Measurements from ENCODE around the gene WDR17.

Gene WDR17

DNA sequence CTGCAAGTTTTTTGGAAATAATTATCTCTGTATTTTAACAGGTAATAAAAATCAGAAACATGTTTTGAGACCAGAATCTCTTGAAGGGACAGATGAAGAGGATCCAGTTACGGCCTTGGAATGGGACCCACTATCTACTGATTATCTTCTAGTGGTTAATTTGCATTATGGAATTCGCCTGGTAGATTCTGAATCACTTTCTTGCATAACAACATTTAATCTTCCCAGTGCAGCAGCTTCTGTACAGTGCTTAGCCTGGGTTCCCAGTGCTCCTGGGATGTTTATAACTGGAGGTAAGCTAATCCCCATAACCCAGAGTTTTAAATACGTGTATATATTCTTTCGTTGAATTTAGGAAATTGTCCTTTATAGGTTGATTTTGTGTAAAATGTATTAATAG is 59.4 kb downstream of the WDR17 start:
- no peaks in the 10 kb centered on the region for H3K9me2 ChIP-seq (replicated peaks; ENCODE audit: control insufficient read depth, low read length)
- H3K27me3 ChIP-seq (ENCODE audit: control insufficient read depth, low read length): no peaks in the 10 kb centered on the region
- no peaks in the 10 kb centered on the region for H4K20me1 ChIP-seq (ENCODE audit: control insufficient read depth, insufficient read depth, low read depth, low read length)
- H3K36me3 ChIP-seq (ENCODE audit: control insufficient read depth, low read length): no peaks in the 10 kb centered on the region
- peaks cover 4% of the 10 kb centered on the region; the same call in 1 of the 2 replicates for H3K4me1 ChIP-seq (ENCODE audit: control insufficient read depth, low read length)
- no peaks in the 10 kb centered on the region for H3K79me2 ChIP-seq (ENCODE audit: control insufficient read depth, low read length)
- H3K9me3 ChIP-seq (ENCODE audit: control insufficient read depth, insufficient read depth, low read length): no peaks in the 10 kb centered on the region
- TF ChIP-seq EZH2phosphoT487 (IDR thresholded peaks at IDR 0.05; ENCODE audit: borderline replicate concordance, low read length): no peak
- TF ChIP-seq, protein P1, sequence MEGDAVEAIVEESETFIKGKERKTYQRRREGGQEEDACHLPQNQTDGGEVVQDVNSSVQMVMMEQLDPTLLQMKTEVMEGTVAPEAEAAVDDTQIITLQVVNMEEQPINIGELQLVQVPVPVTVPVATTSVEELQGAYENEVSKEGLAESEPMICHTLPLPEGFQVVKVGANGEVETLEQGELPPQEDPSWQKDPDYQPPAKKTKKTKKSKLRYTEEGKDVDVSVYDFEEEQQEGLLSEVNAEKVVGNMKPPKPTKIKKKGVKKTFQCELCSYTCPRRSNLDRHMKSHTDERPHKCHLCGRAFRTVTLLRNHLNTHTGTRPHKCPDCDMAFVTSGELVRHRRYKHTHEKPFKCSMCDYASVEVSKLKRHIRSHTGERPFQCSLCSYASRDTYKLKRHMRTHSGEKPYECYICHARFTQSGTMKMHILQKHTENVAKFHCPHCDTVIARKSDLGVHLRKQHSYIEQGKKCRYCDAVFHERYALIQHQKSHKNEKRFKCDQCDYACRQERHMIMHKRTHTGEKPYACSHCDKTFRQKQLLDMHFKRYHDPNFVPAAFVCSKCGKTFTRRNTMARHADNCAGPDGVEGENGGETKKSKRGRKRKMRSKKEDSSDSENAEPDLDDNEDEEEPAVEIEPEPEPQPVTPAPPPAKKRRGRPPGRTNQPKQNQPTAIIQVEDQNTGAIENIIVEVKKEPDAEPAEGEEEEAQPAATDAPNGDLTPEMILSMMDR (IDR thresholded peaks at IDR 0.05; ENCODE audit: low read depth, low read length, poor library complexity, severe bottlenecking): no peak
- no peak overlapping the region for H3K27ac ChIP-seq (ENCODE audit: low read depth, low read length)
- no peak overlapping the region for H3K4me3 ChIP-seq (ENCODE audit: low read length)
- H3K4me2 ChIP-seq (ENCODE audit: low read length): no peak overlapping the region
- no peaks in the 10 kb centered on the region for H3F3A ChIP-seq (ENCODE audit: control insufficient read depth, insufficient read depth)

DNA sequence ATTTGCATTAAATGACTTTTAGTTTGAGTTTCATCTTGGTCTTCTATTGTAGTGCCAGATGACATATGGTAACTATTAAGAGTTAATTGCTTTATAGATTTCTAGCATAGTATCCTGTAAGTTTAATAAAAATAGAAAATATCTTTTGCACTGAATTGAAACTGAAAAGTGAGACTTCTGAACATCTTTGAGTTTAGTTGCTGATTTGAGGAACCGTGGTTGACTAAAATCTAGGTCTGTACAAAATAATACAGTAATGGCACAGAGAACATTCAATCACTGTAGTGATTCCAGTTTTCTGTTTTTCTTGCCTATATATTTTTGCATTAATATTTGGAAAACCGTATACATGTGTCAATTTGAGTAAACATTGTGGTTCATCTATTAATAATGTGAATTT is 69.0 kb downstream of the WDR17 start:
- no peak overlapping the region for H3K27ac ChIP-seq (ENCODE audit: low read depth, low read length)
- H3K36me3 ChIP-seq (ENCODE audit: control insufficient read depth, low read length): no peaks in the 10 kb centered on the region
- H3K27me3 ChIP-seq (ENCODE audit: control insufficient read depth, low read length): no peaks in the 10 kb centered on the region
- no peaks in the 10 kb centered on the region for H4K20me1 ChIP-seq (ENCODE audit: control insufficient read depth, insufficient read depth, low read depth, low read length)
- no peaks in the 10 kb centered on the region for H3K4me1 ChIP-seq (ENCODE audit: control insufficient read depth, low read length)
- TF ChIP-seq, protein P1 (IDR thresholded peaks at IDR 0.05; ENCODE audit: low read depth, low read length, poor library complexity, severe bottlenecking): no peak
- no peak overlapping the region for H3K4me2 ChIP-seq (ENCODE audit: low read length)
- H3K4me3 ChIP-seq (ENCODE audit: low read length): no peak overlapping the region
- no peaks in the 10 kb centered on the region for H3K9me2 ChIP-seq (replicated peaks; ENCODE audit: control insufficient read depth, low read length)
- no peaks in the 10 kb centered on the region for H3K9me3 ChIP-seq (ENCODE audit: control insufficient read depth, insufficient read depth, low read length)
- no peaks in the 10 kb centered on the region for H3F3A ChIP-seq (ENCODE audit: control insufficient read depth, insufficient read depth)
- H3K79me2 ChIP-seq (ENCODE audit: control insufficient read depth, low read length): no peaks in the 10 kb centered on the region

DNA sequence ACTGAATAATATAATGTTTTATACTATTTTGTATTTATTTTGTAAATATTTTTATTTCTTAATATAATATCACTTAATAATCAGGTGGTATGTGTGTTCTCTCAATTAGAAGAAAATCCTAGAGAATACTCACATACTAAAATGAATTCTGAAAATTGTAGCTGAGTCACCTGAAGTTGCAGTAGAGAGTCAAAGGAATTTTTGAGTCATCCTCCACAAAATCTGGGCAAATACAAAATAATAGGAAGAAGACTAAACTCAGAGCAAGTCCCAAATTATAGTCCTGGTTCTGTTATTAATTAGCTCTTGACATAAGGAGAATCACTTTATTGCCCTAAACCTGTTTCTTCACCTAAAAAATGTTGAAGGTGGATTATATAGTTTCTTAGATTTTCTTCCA is 72.0 kb downstream of the WDR17 start:
- no peaks in the 10 kb centered on the region for H3K27me3 ChIP-seq (ENCODE audit: control insufficient read depth, low read length)
- no peaks in the 10 kb centered on the region for H3K9me3 ChIP-seq (ENCODE audit: control insufficient read depth, insufficient read depth, low read length)
- no peak overlapping the region for H3K4me2 ChIP-seq (ENCODE audit: low read length)
- no peak overlapping the region for H3K27ac ChIP-seq (ENCODE audit: low read depth, low read length)
- H3K36me3 ChIP-seq (ENCODE audit: control insufficient read depth, low read length): no peaks in the 10 kb centered on the region
- H3F3A ChIP-seq (ENCODE audit: control insufficient read depth, insufficient read depth): no peaks in the 10 kb centered on the region
- H3K4me3 ChIP-seq (ENCODE audit: low read length): no peak overlapping the region
- no peaks in the 10 kb centered on the region for H4K20me1 ChIP-seq (ENCODE audit: control insufficient read depth, insufficient read depth, low read depth, low read length)
- TF ChIP-seq EZH2phosphoT487 (IDR thresholded peaks at IDR 0.05; ENCODE audit: borderline replicate concordance, low read length): no peak
- TF ChIP-seq, protein P1 (IDR thresholded peaks at IDR 0.05; ENCODE audit: low read depth, low read length, poor library complexity, severe bottlenecking): no peak
- H3K4me1 ChIP-seq (ENCODE audit: control insufficient read depth, low read length): no peaks in the 10 kb centered on the region
- H3K79me2 ChIP-seq (ENCODE audit: control insufficient read depth, low read length): no peaks in the 10 kb centered on the region
- no peaks in the 10 kb centered on the region for H3K9me2 ChIP-seq (replicated peaks; ENCODE audit: control insufficient read depth, low read length)

DNA sequence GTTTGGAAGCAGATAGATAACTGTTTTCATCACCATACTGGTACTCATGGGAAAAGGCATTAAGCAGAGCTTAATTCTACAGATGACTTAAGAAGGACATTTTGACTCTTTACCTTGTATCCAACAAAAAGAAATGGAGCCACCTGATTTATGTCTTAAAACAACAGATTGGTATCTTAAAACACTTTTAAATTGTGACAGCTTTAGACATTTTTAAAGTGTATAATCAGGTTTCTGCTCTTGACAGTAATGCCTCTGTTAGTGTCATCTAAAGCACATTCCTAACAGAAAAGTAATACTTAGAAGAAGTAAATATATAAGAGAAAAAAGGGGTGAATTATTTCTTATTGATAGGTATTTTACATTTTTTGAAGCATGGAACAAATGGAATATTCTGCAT is 73.9 kb downstream of the WDR17 start:
- Histone ChIP-seq H3K9me2 (replicated peaks; ENCODE audit: control insufficient read depth, low read length) (no peaks in the 10 kb centered on the region), H3K27me3 (ENCODE audit: control insufficient read depth, low read length) (no peaks in the 10 kb centered on the region), H3K4me2 (ENCODE audit: low read length) (no peak overlapping the region), H3K36me3 (ENCODE audit: control insufficient read depth, low read length) (no peaks in the 10 kb centered on the region), H4K20me1 (ENCODE audit: control insufficient read depth, insufficient read depth, low read depth, low read length) (no peaks in the 10 kb centered on the region), H3K4me3 (ENCODE audit: low read length) (no peak overlapping the region), H3F3A (ENCODE audit: control insufficient read depth, insufficient read depth) (no peaks in the 10 kb centered on the region), H3K9me3 (ENCODE audit: control insufficient read depth, insufficient read depth, low read length) (no peaks in the 10 kb centered on the region), H3K79me2 (ENCODE audit: control insufficient read depth, low read length) (no peaks in the 10 kb centered on the region), H3K4me1 (ENCODE audit: control insufficient read depth, low read length) (no peaks in the 10 kb centered on the region), H3K27ac (ENCODE audit: low read depth, low read length) (no peak overlapping the region)
- TF ChIP-seq, protein P1 (IDR thresholded peaks at IDR 0.05; ENCODE audit: low read depth, low read length, poor library complexity, severe bottlenecking): no peak
- TF ChIP-seq EZH2phosphoT487 (IDR thresholded peaks at IDR 0.05; ENCODE audit: borderline replicate concordance, low read length): no peak

Measured in DOHH2 (cell line).